Smooth muscle cell (in vitro differentiated cells): Measurements from ENCODE around the gene LMAN2L. TPM values are rescaled to one million over a fixed set of nuclear protein-coding genes. Genes with fewer than 3 reads are reported as not detected.

Experiments used
- DNase-seq: peaks from one replicate; lab custom pipeline; 2025; ENCODE audit not compliant: unreplicated experiment; lab: John Stamatoyannopoulos, UW
- H2AFZ ChIP-seq: fragments of 200-600 bp; sonication (generic); 2 replicates; pipeline ENCODE4 v1.6.0; 2016; ENCODE audit warnings: antibody characterized with exemption, low read depth, mild to moderate bottlenecking
- H3F3A ChIP-seq: fragments of 200-600 bp; sonication (generic); 2 replicates; pipeline ENCODE4 v1.6.0; 2017; ENCODE audit warnings: antibody characterized with exemption, low read depth
- H3K27ac ChIP-seq: fragments of 200-600 bp; sonication (generic); 2 replicates; pipeline ENCODE4 v1.5.1; 2016; ENCODE audit warnings: low read depth, mild to moderate bottlenecking
- H3K27me3 ChIP-seq: fragments of 200-600 bp; sonication (generic); 2 replicates; pipeline ENCODE4 v1.6.1; 2016; ENCODE audit warnings: low read depth, mild to moderate bottlenecking
- H3K36me3 ChIP-seq: fragments of 200-600 bp; sonication (generic); 2 replicates; pipeline ENCODE4 v1.5.1; 2016; ENCODE audit warnings: low read depth
- H3K4me1 ChIP-seq: fragments of 200-600 bp; sonication (generic); 2 replicates; pipeline ENCODE4 v1.5.1; 2016; ENCODE audit warnings: low read depth
- H3K4me2 ChIP-seq: fragments of 200-600 bp; sonication (generic); 2 replicates; pipeline ENCODE4 v1.6.0; 2016; ENCODE audit warnings: mild to moderate bottlenecking
- H3K4me3 ChIP-seq: fragments of 200-600 bp; sonication (generic); 2 replicates; pipeline ENCODE4 v1.5.1; 2016; ENCODE audit warnings: mild to moderate bottlenecking
- H3K79me2 ChIP-seq: fragments of 200-600 bp; sonication (generic); 2 replicates; pipeline ENCODE4 v1.6.0; 2016; ENCODE audit warnings: low read depth, mild to moderate bottlenecking
- H3K9ac ChIP-seq: fragments of 200-600 bp; sonication (generic); 2 replicates; pipeline ENCODE4 v1.6.0; 2016; ENCODE audit warnings: low read depth
- H3K9me3 ChIP-seq: fragments of 200-600 bp; sonication (generic); replicated peaks from 2 replicates; pipeline ENCODE4 v1.5.1; 2016; ENCODE audit warnings: low read depth
- H4K20me1 ChIP-seq: fragments of 200-600 bp; sonication (generic); 2 replicates; pipeline ENCODE4 v1.6.0; 2016; ENCODE audit warnings: low read depth
- WGBS: methylation state at CpG from one replicate; pipeline ENCODE4 v1.1.7; 2016; ENCODE audit warnings: low lambda C conversion rate; 5-methylcytosine and 5-hydroxymethylcytosine counted together
- polyA plus RNA-seq: library from polyadenylated mRNA; unstranded; fragments of >200 nt; fragmentation: Nextera tagmentation; extraction: Ambion mirVana; gene quantifications from 2 replicates; pipeline ENCODE4 v1.2.1, GENCODE V29; 2016
- total RNA-seq: library from RNA; depleted of rRNA; stranded (reverse); fragments of >200 nt; gene quantifications from 2 replicates; pipeline ENCODE4 v1.2.3, GENCODE V29; 2014
- TF ChIP-seq, protein P1 (sequence below): fragments of 200-600 bp; sonication (generic); IDR thresholded peaks from 2 replicates; pipeline ENCODE4 v1.5.1; 2017; ENCODE audit warnings: borderline replicate concordance, mild to moderate bottlenecking, antibody characterized with exemption; ENCODE audit not compliant: insufficient read depth, poor library complexity, severe bottlenecking

LMAN2L gene
- total and polyA plus RNA-seq, 2 experiments from 2014 or later, result 26.2 to 32.9 TPM

DNA sequence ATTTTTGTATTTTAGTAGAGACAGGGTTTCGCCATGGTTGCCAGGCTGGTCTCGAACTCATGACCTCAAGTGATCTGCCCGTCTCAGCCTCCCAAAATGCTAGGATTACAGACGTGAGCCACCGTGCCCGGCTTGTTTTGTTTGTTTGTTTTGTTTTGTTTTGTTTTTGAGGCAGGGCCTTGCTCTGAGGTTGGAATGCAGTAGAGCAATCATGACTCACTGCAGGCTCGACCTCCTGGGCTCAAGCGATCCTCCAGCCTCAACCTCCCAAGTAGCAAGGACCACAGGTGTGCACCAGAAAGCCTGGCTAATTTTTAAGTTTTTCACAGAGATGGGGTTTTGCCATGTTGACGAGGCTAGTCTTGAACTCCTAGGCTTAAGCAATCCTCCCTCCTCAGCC, 11.9 kb upstream of the LMAN2L start:
- Histone ChIP-seq H3F3A (no peaks in the 10 kb centered on the region), H3K27ac (no peak overlapping the region), H2AFZ (no peak overlapping the region), H3K4me2 (no peak overlapping the region), H3K27me3 (no peaks in the 10 kb centered on the region), H3K4me3 (no peak overlapping the region), H3K4me1 (no peaks in the 10 kb centered on the region), H3K79me2 (no peaks in the 10 kb centered on the region), H3K9me3 (no peaks in the 10 kb centered on the region), H3K9ac (no peak overlapping the region), H4K20me1 (no peaks in the 10 kb centered on the region), H3K36me3 (no peaks in the 10 kb centered on the region)
- TF ChIP-seq, protein P1, sequence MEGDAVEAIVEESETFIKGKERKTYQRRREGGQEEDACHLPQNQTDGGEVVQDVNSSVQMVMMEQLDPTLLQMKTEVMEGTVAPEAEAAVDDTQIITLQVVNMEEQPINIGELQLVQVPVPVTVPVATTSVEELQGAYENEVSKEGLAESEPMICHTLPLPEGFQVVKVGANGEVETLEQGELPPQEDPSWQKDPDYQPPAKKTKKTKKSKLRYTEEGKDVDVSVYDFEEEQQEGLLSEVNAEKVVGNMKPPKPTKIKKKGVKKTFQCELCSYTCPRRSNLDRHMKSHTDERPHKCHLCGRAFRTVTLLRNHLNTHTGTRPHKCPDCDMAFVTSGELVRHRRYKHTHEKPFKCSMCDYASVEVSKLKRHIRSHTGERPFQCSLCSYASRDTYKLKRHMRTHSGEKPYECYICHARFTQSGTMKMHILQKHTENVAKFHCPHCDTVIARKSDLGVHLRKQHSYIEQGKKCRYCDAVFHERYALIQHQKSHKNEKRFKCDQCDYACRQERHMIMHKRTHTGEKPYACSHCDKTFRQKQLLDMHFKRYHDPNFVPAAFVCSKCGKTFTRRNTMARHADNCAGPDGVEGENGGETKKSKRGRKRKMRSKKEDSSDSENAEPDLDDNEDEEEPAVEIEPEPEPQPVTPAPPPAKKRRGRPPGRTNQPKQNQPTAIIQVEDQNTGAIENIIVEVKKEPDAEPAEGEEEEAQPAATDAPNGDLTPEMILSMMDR, result no peak
- WGBS, result 80% methylated on average over 9 of the region's 9 CpGs
- DNase-seq, result no peak

DNA sequence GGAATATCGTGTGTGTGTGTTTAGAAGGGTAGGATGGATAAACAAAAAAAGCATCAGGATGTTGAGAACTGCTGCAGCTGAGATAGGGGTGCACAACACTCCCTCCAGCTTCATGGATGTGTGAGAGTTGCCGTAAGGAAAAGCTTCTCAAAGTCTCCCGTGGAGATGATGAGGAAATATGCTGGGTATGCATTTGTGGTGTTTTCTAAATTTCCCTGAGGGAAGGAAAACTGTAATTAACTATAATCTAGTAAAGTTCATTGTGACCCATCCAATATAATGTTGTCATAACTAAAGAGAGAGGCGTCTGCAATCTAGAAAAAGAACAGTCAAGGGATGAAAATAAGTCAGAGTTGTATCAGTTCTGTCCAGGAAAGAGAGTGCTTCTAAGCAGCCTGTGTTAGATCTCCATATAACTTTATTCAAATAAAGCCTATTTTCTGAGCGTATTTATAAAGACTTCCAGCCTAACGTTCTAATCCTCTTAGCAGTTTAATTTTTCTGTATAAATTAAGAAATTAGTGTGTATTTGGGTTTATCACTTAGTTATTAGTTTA, 7.3 kb upstream of the LMAN2L start:
- no peaks in the 10 kb centered on the region for H3K4me1 ChIP-seq
- no peaks in the 10 kb centered on the region for H3K9me3 ChIP-seq
- H3K4me2 ChIP-seq, result no peak overlapping the region
- WGBS, result 66% methylated on average over 6 of the region's 6 CpGs
- TF ChIP-seq, protein P1, result no peak
- H3K9ac ChIP-seq, result no peak overlapping the region
- no peaks in the 10 kb centered on the region for H4K20me1 ChIP-seq
- no peaks in the 10 kb centered on the region for H3F3A ChIP-seq
- H3K27ac ChIP-seq, result no peak overlapping the region
- H3K79me2 ChIP-seq, result no peaks in the 10 kb centered on the region
- H3K27me3 ChIP-seq, result no peaks in the 10 kb centered on the region
- H3K36me3 ChIP-seq, result no peaks in the 10 kb centered on the region
- peak overlapping the region; percentile 44 for H2AFZ ChIP-seq
- no peak for DNase-seq
- no peak overlapping the region for H3K4me3 ChIP-seq

DNA sequence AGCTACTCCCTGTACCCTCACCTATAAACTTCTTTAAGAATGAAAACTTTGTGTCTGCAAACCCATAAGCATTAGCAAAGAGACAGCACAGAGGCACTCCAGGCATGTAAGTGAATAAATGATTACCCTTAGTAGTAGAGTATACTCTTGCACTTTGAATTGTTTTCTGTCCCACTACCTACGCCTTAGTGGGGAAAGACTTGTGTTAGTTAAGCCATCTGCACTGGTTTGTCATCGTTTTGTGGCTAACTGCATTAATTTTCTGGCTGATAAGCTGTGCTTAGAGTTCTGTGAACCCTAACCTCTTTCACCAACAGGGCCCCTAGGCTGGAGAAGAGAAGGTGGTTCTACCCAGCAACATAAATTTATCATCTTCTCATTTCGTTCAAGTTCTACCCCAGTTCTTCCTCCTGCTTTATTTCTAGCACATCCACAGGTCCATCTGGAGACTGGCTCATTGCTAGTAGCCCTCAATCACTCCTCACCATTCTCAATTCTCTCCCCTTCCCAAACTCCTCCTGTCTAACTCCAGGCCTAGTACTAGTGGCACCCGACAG, 710 bp downstream of the LMAN2L start:
- no peaks in the 10 kb centered on the region for H3F3A ChIP-seq
- peak overlapping the region; percentile 66 for H3K9ac ChIP-seq
- no peaks in the 10 kb centered on the region for H3K36me3 ChIP-seq
- peak overlapping the region; percentile 64 for H2AFZ ChIP-seq
- no peak for DNase-seq
- peaks cover 7% of the 10 kb centered on the region for H4K20me1 ChIP-seq
- peak overlapping the region; percentile 83 for H3K4me2 ChIP-seq
- TF ChIP-seq, protein P1, result no peak
- H3K27ac ChIP-seq, result peak overlapping the region; percentile 52
- WGBS, result 22% methylated on average over 4 of the region's 4 CpGs
- no peaks in the 10 kb centered on the region for H3K9me3 ChIP-seq
- H3K4me1 ChIP-seq, result peaks cover 9% of the 10 kb centered on the region
- H3K27me3 ChIP-seq, result no peaks in the 10 kb centered on the region
- peaks cover 23% of the 10 kb centered on the region for H3K79me2 ChIP-seq
- H3K4me3 ChIP-seq, result peak overlapping the region; percentile 71

DNA sequence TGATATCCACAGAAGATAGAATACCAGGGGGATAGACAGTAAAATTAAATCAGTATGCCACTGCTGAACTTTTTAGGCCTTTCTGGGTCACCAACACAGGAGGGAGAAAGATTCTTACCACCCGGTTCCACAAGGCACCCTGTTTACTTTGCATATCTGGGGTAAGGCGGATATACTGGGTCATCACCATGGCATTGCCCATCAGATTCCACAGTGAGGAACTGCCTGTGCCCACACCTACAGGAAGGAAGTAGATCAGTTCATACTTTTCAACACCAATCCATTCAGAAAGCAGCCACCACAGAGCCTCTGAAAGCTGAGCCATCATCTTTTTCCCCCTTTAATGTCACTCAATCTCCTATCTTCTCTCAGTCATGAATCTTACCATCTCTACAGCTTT, 2.0 kb downstream of the LMAN2L start:
- H3K4me1 ChIP-seq, result peaks cover 9% of the 10 kb centered on the region
- peaks cover 23% of the 10 kb centered on the region for H3K79me2 ChIP-seq
- H3K27me3 ChIP-seq, result no peaks in the 10 kb centered on the region
- H3K27ac ChIP-seq, result no peak overlapping the region
- no peak overlapping the region for H2AFZ ChIP-seq
- no peaks in the 10 kb centered on the region for H3K36me3 ChIP-seq
- WGBS, result 98% methylated on average over 2 of the region's 2 CpGs
- no peak overlapping the region for H3K4me3 ChIP-seq
- no peak for DNase-seq
- TF ChIP-seq, protein P1, result no peak
- H3K4me2 ChIP-seq, result peak overlapping the region; percentile 13
- H3K9ac ChIP-seq, result no peak overlapping the region
- H3K9me3 ChIP-seq, result no peaks in the 10 kb centered on the region
- peaks cover 7% of the 10 kb centered on the region for H4K20me1 ChIP-seq
- H3F3A ChIP-seq, result no peaks in the 10 kb centered on the region
